ENCODE data around the gene DDT.
A peak's percentile ranks its signal among the peaks of the same experiment; 100 is the strongest.
"Not testable (repeated sequence)": the region's sequence is repeated elsewhere in the genome, so short reads cannot be mapped to it uniquely, and the experiment has no call there.

DDT gene

DNA sequence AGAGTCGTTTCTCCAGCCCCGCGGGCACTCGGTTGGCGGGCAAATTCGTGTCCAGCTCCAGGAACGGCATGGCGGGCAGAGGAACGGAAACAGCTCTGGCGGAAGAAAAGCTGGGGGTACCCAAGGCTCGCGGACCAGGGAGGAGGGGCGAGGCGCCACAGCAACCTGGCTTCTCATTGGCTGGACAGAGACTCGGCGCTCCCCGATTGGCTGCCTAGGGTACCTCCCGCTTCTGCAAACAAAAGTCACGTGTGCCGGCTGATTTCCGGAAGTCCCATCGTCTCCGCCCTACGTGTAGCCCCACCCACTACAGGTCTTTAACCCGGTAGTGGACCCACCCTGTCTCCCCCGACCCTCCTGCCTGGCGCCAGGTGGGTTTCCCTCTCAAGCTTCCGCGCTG lies at the start of gene DDT:
Gene DDT, minus strand, starts transcription at position 97 of the 400 bp plus-strand sequence. Its CDS starts 27 bp downstream, at position 70.
- not testable (repeated sequence) for DNase-seq

DNA sequence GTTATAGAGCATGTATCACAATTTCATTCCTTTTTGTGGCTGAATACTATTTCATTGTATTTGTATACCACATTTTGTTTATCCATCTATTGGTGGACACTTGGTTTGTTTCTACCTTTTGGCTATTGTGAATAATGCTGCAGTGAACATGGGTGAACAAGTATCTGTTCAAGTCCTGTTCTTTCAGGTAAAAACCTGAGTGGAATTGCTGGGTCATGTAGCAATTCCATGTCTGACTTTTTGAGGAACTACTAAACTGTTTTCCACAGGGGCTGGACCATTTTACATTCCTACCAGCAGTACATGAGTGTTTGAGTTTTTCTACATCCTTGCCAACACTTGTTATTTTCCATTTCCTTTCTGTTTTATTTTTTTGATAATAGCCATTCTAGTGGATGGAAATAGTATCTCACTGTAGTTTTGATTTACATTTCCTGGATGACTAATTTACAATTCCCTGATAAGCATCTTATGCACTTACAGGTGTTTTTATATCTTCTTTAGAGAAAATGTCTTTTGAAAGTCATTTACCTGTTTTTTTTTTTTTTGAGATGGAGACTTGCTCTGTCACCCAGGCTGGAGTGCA lies 49.1 kb upstream of the DDT start:
- no peak for DNase-seq

DNA sequence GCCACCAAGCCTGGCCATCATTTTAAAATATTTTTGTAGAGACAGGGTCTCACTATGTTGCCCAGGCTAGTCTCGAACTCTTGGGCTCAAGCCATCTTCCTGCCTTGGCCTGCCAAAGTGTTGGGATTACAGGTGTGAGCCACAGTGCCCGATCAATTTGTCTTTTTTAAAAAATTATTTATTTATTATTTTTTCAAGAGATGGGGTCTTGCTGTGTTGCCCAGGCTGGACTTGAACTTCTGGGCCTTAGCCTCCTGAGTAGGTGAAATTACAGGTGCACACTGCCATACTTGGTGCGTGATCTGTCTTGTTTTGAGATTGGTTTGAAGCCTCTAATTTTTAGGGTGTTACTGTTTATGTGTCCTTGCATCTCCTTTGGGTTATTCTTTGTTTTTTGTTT lies 47.1 kb upstream of the DDT start:
- DNase-seq, result no peak

DNA sequence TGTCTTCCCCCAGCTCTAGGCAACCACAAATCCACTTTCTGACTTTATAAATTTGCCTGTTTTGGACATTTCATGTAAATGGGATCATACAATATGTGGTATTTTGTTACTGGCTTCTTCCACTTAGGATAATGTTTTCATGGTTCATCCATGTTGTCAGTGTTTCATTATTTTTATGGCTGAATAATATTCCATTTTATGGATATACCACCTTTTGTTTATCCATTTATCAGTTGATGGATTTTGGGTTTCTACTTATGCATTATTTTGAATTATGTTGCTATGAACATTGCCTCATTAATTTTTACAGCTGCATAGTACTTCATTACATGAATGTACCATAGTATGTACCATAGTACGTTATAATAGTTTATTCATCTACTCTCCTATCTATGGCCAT lies 41.9 kb upstream of the DDT start:
- no peak for DNase-seq

DNA sequence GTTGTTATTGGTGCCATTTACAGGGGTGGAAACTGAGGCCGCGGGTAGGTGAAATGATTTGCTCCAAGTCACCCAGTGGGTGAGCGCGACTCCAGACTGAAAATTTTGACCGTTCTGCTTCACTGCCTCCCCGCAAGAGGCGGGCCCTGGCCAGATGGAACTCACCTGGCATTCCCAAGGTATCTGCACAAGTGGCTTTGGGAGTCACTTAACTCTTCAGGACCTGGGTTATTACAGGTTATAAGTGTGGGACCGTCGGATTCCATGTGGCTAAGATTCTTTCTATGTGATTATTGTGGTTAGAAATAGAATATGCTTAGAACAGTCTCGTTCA lies 37.5 kb upstream of the DDT start:
- DNase-seq, result no peak

DNA sequence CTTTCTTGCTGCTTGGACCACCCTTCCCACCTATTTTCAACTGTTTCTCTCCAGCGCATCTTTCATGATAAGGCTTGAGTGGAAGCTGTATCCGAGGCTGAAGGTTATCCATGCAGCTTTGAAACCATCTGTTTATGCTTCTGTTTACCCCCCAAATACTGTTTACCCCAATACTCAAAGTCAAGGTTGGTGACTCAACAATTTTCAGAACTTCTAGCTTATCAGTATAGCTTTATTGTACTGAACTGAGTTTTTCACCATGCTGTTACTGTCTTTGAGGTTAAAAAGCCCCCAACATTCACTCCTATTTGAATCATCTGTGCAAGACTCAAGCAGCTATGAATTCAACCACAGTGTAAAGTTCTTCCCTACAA lies 35.8 kb upstream of the DDT start:
- no peak for DNase-seq

DNA sequence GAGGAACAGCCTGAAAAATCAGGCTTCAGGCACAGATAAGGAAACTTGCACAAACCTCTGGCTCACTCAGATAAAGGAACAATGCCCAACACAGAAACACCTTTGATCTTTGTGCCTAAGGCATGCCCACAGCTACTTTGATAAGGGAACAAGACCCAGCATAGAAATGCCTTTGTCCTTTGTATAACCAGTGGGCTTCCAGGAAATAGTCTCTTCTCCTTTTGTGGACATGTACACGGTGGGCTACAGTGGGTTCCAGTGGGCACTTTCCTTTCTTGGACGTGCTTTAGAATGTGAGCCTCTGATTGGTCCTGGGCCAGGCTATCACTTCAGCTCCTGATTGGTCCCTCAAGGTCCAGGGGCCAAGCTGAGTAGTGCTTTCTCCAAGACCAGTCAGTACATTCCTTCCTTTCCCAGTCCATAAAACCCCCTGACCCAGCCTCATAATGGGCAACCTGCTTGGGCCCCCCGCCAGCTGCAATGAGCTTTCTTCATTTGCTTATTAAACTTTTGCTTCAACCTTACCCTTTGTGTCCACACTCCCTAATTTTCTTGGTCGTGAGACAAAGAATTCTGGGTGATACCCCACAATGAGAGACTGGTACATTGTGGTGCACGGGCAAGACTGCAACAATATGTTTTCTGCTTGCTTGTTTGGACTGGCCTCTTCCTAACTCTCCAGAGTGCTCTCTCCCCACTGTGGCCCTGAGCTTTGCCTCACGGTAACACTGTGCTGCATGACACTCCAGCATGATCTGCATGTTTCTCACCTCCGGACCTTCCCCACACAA lies 35.2 kb upstream of the DDT start:
- no peak for DNase-seq

DNA sequence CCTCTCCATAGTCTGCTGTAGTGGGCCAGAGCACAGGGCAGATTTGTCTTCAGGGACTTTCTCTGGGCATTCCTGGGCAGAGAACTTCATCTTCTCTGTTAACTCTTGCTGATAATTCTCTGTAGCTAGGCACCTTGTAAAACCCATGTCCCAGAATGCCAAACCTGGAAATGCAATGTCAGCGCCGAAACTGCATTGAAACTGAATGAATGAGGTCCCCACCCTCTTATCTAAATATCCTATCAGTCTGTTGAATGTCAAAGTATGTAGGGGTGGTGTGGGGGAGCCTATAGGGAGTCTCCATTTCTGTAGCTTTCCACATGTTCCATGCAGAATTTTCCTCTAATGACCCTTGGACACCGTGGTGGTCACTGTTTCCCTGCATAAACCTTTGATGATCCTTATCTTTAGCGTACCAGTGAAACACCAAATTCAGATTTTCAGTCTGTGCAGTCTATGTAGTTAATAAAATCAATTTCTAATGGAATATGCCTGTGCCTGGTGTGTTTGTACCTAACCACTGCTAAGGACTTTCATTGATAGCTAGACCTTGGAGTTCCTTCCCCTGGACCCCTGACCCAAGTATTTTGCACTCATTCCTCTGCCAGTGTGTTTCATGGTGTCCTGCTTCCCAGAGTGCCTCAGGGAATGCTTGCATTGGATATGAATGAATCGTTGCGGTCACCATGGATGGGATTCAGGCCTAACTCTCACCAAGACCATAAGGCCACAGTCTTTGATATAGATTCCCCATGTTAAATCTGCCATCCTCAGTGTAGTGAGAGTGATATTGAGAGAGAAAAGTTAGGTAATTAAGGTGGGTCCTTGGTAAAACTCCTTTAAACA lies 34.4 kb upstream of the DDT start:
- DNase-seq, result no peak

DNA sequence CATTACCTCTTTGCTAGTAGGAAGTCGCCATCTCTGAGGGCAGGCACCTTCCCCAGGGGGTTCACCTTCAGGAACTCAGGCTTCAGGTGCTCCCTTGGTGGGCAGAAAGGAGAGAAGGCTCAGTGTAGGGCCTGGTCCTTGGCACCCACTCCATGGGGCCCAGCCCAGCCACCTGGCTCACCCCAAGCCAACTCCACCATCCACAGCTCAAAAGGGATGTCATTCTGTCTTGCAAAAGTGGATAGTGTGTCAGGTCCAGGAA lies 33.7 kb upstream of the DDT start:
- no peak for DNase-seq

DNA sequence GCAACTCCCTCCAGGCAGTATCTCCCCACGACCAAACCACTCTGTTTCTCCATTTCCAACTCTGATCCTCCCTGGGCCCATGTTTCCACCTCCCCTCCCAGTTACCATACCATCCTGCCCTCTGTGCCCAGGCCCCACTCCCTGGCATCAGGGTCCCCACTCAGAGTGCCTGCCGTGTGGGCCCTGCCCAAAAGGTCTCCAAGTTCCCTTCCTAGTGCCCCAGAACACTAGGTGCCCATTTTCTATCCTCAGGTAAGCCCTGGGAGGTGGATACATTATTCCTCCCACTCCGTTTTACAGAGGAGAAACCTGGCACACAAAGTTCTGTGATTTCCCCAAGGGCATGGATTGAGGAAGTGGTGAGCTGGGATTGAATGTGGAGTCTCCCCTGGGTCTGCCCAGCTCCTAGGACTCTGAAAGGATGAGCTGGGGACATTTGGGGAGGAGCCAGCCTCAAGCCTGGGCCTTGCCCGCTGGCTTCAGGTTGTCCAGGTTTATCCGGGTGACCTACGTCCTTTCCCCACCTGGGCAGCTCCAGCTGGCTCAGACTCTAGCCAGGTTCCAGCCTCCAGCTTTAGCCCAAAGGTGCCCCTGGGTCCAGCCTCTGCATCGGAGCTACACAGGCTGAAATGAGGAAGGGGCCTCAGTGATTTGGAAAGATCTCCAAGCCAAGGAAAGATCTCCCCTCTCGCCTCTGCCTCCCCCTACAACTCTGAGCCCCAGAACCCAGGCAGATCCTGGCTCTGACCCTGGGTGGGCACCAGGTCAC lies 33.2 kb upstream of the DDT start:
- peak; percentile 32 to 62 (median 49) for DNase-seq

DNA sequence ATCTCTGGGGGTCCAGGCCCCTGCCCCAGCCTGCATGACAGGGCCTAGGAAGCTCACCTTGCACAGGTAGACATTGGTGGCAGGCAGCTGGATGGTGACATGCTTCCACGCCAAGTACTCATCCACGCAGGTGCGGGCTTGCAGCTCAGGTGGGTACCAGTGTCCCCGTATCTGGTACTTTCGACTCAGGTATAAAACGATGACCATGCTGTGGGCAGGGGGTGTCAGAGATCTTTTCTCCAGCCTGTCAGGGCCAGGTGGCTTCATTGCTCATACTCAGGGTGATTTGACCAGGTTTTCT lies 32.6 kb upstream of the DDT start:
- DNase-seq, result no peak

DNA sequence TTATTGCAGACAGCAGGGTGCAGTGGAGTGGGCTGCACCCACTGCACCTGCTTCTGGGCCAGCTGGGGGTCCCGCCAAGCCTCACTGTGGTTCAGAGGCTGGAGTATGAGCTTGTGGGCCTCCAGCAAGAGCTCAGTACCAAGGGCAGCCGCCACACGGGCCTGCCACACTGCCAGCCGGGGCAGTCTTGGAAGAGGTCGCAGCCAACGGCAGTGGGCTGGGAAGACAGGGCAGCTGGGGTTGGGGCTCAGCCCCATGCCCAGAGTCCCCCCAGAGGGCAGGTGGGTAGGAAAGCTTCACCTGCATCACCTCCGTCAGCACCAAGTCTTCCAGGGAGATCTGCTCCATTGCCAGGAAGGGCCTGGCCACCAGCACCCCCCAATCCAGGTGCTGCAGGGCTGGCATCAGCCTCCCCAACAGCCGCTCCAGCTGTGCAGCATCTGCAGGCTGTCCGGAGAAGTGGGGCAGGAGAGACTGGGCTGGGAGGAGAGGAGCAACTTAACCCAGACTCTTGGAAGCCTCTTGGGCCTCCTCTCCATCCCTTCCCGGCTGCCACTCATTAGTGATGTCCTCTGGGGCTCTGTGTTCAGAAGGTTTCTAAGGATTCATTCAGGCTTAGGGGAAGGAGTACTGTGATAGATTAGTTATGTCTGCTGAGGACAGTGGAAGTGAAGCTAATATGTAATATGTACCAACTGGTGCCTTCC lies 32.1 kb upstream of the DDT start:
- no peak for DNase-seq

DNA sequence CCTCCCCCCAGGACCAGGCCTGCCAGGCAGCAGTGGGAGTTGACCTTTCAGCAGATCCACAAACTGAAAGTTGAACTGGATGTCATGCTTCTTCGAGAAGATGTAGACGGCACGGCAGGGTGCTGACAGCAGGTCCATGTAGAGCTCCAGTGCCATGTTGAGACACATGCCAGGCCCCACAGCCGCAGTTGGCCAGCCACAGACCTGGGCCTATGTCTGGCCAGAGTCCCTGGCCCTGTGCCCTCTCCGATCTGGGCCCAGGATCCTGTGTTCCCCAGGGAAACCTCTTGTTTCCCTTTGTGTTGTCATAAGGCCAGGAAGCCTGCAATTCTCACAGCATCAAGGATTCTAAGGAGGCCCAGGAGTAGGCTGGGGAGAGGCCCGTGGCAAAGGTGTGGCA lies 31.0 kb upstream of the DDT start, which contains the start of gene GSTT4:
Gene GSTT4, minus strand, starts transcription at position 253 of the 400 bp plus-strand sequence. Its CDS starts 97 bp downstream, at position 156.
- DNase-seq, result no peak

DNA sequence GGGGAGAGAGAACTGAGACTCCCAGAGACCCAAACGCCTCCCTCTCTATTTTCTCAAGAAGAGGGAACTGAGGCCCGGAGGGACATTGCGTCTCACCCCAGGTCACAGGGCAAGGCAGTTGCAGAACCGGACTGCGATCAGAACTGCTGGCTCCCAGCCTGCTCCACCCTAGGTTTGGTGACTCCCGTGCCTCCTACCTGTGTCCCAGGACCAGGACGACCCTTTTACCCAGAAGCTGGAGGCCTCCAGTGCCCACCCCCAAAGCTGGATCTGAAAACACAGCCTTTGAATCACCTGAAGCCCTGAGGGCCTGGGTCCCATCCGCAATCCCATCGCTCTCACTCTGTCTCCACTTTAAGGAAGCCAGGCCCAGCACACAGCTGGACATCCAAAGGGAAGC lies 29.6 kb upstream of the DDT start:
- no peak for DNase-seq

DNA sequence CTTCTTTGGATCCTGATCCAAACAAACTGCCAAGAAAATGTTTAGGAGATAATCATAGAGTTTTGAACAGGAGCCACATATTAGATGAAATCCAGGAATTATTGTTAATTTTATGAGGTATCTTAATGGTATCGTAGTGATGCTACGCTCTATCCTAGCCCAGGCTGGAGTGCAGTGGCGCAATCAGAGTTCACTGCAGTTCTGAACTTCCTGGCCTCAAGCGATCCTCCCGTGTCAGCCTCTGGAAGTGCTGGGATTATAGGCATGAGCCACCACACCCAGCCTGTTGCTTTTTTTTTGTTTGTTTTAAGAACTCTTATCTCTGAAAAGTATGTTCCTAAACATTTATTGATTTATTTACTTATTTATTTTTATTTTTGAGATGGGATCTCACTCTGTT lies 28.6 kb upstream of the DDT start:
- DNase-seq, result no peak

DNA sequence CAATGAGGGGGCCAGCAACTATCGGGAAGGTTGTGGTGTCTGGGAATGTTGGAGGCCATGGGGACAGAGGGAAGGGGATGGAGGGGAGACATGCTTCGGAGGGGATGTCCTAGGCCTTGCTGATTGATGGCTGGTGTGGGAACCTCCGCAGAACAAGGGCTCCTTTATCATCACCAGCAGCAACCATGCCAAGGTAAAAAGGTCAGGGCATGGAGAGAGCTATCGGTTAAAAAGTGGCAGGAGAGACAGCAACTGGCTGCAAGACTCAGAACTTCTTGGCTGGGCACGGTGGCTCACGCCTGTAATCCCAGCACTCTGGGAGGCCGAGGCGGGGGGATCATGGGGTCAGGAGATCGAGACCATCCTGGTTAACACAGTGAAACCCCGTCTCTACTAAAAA lies 28.0 kb upstream of the DDT start:
- no peak for DNase-seq

DNA sequence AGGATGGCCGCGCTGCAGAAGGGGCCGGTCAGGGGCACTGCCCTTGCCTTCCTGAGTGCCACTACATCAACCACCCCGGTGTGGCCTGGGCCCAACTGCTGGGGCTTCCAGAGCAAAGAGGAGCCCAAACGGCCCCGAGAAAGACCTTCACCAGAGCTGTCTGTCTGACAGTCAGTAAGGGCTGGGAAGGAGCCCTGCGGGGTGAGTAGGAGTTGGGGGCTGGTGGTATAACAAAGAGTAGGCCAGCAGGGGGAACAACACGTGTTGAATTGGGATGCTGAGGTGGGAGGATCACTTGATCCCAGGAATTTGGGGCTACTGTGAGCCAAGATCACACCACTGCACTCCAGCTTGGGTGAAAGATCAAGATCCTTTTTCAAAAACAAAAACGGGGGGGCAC lies 27.1 kb upstream of the DDT start:
- no peak for DNase-seq

DNA sequence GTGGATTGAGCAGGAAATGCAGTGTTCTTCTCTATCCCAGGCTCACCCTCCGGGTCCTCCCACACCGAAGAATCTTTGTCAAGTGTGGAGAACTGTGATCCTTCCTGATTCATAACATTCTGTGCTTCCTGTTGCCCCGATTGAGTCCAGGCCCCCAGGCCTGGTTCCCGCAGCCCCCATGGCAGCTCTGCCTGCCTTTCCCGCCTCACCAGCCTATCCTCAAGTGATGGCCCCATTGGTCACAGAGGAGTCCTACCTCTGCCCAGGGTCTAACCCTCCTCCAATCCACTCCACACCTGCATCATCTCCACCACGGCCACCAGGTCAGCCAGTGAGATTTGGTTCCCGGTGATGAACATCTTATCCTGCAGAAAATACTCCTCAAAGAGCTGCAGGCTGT lies 25.5 kb upstream of the DDT start:
- DNase-seq, result not testable (repeated sequence)

DNA sequence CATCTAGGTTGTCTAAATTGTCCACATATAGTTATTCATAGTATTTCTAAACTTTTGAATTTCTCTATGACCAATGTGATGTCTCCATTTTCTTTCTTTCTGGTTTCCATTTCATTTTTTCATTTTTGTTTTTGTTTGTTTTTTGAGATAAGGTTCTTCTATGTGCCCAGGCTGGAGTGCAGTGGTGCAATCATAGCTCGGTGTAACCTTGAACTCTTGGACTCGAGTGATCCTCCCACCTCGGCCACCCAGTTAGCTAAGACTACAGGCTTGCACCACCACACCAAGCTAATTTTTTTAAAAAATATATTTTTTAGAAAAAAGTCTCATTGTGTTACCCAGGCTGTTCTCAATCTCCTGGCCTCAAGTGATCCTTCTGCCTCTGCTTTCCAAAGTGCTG lies 22.9 kb upstream of the DDT start:
- DNase-seq, result no peak

DNA sequence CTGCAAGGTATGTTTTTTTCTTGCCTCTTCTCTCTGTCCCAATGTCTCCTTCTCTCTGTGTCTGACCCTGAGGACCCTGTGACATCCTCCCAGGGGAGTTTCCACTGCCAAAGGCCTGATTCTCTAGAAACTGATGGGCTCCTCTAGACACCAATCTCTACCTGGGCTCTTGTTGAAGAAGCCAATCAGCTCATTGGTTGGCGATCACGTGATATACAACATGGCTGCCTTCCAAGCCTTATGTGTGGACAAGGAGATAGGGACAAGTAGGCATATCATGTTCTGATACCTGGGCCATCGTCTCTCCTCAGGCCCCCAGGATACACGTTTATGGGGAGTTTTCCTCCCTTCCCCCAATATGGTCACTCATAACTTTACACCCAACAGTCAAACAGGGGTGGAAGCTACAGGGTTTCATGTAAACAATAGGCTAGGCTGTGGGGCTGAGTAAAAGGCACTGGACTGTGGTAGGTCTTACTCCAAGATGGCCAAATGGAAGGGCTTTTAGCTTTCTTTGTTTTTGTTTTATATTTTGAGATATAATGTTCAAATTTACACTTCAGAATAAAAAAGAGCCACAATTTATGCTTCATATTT lies 19.4 kb upstream of the DDT start:
- DNase-seq, result not testable (repeated sequence)

DNA sequence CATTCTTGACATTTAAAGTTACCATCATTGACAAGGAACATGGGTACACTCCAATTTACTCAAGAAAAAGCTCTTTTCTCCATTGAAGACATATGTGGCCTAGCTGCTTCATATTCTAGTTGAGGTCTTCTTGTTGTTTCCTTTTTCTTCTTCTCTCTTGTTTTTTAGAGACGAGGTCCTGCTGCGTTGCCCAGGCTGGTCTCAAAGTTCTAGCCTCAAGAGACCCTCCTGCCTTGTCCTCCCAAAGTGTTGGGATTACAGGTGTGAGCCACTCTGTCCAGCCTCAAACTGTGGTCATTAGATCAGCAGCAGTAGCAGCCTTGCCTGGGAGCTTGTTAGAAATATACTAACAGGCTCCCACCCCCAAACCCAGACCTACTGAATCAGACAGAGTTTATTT lies 18.8 kb upstream of the DDT start:
- DNase-seq, result not testable (repeated sequence)

DNA sequence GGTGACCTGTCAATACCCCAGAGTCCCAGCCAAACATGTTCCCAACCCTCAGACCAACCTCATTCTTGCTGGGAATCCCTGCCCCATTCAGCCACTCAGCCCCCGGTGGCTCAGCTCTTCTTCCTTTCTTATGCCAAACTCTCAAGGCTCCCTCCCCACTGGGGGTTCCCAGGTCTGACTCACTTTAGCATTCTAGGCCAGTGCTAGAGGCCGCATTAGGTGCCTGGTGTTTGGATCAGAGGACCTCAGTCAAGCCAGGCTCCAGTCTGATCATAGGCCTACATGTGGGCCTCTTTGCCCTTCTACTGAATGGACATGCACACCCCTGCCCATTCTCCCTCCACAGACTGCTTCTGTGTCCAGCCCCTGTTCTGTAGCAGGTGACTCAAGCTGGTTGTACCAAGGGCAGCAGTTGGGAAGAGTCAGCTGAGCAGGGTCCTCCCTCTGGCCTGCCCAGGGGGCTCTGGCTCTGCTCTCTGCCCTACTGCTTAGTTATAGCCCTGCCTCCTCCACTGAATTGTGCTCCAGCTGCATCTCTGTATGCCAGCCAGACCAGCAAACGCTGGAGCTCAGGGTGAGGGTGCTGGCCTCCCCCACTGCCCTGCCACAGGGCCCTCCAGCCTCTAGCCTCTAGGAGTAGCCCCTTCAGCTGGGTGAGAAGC lies 15.5 kb upstream of the DDT start:
- DNase-seq, result peak; percentile 70 to 88 (median 77)
